ENCODE data around the gene DPEP3.
"Not testable (repeated sequence)": the region's sequence is repeated elsewhere in the genome, so short reads cannot be mapped to it uniquely, and the experiment has no call there.

DPEP3 gene

GRCh38 chr16:67941469-67942199 lies 38.7 kb downstream of the DPEP3 start:
- TF ChIP-seq POLR2A (IDR thresholded peaks at IDR 0.05; ENCODE audit: low read depth, low read length), result no peak
- FAIRE-seq (no peak), DNase-seq (ENCODE audit: insufficient read length, low spot score) (no peak)

GRCh38 chr16:67940446-67941089 lies 39.7 kb downstream of the DPEP3 start:
- no peak for TF ChIP-seq POLR2A (IDR thresholded peaks at IDR 0.05; ENCODE audit: low read depth, low read length)
- DNase-seq (ENCODE audit: insufficient read length, low spot score) (no peak), FAIRE-seq (no peak)

GRCh38 chr16:67939507-67940445 lies 40.5 kb downstream of the DPEP3 start:
- TF ChIP-seq POLR2A (IDR thresholded peaks at IDR 0.05; ENCODE audit: low read depth, low read length), result no peak

GRCh38 chr16:67937713-67938112 lies 42.6 kb downstream of the DPEP3 start:
- FAIRE-seq; DNase-seq (ENCODE audit: insufficient read length, low spot score): not testable (repeated sequence)

More at GRCh38 chr16:67939507-67940445, 40.5 kb downstream of the DPEP3 start:
- FAIRE-seq, result no peak
- no peak for DNase-seq (ENCODE audit: insufficient read length, low spot score)

GRCh38 chr16:67936880-67937605 lies 43.3 kb downstream of the DPEP3 start:
- DNase-seq (ENCODE audit: insufficient read length, low spot score), result no peak
- no peak for FAIRE-seq
- TF ChIP-seq POLR2A (IDR thresholded peaks at IDR 0.05; ENCODE audit: low read depth, low read length), result no peak

- DNase-seq (ENCODE audit: insufficient read length, low spot score) (peak; percentile 42), FAIRE-seq (no peak)
- TF ChIP-seq POLR2A (IDR thresholded peaks at IDR 0.05; ENCODE audit: low read depth, low read length), result no peak
These were observed 44.0 kb downstream of the DPEP3 start, which contains the start of gene PSMB10 for GRCh38 chr16:67936124-67936879. Gene PSMB10 (minus strand): TSS chr16:67936850. CDS start chr16:67936749, 101 bp downstream.

GRCh38 chr16:67935402-67936123 lies 44.7 kb downstream of the DPEP3 start:
- TF ChIP-seq POLR2A (IDR thresholded peaks at IDR 0.05; ENCODE audit: low read depth, low read length), result peak; percentile 61; the same call in 1 of the 2 replicates
- peak; percentile 90 for DNase-seq (ENCODE audit: insufficient read length, low spot score)
- FAIRE-seq, result no peak

GRCh38 chr16:67935101-67935401 lies 45.2 kb downstream of the DPEP3 start:
- TF ChIP-seq POLR2A (IDR thresholded peaks at IDR 0.05; ENCODE audit: low read depth, low read length), result no peak
- no peak for FAIRE-seq
- DNase-seq (ENCODE audit: insufficient read length, low spot score), result no peak

GRCh38 chr16:67934306-67935100 lies 45.8 kb downstream of the DPEP3 start:
- no peak for TF ChIP-seq POLR2A (IDR thresholded peaks at IDR 0.05; ENCODE audit: low read depth, low read length)
- FAIRE-seq, result no peak

GRCh38 chr16:67933805-67934204 lies 46.5 kb downstream of the DPEP3 start:
- no peak for FAIRE-seq
- TF ChIP-seq POLR2A (IDR thresholded peaks at IDR 0.05; ENCODE audit: low read depth, low read length), result no peak
- no peak for DNase-seq (ENCODE audit: insufficient read length, low spot score)

More at GRCh38 chr16:67934306-67935100, 45.8 kb downstream of the DPEP3 start:
- DNase-seq (ENCODE audit: insufficient read length, low spot score), result no peak

GRCh38 chr16:67932462-67932840 lies 47.8 kb downstream of the DPEP3 start:
- DNase-seq (ENCODE audit: insufficient read length, low spot score), result no peak
- no peak for TF ChIP-seq POLR2A (IDR thresholded peaks at IDR 0.05; ENCODE audit: low read depth, low read length)
- no peak for FAIRE-seq
